HEK293T (cell line): ENCODE data around the gene VOPP1.

Source experiments
- BHLHE40 ChIP-seq: fragments of 450-650 bp; IDR thresholded peaks from 2 replicates; pipeline ENCODE4 v1.6.1; 2016; ENCODE audit warnings: mild to moderate bottlenecking, moderate library complexity, borderline replicate concordance
- ELF4 ChIP-seq: fragments of 450-650 bp; IDR thresholded peaks from 2 replicates; pipeline ENCODE4 v1.6.1; 2017; ENCODE audit warnings: antibody characterized with exemption
- FOXK2 ChIP-seq: fragments of 450-650 bp; IDR thresholded peaks from 2 replicates; pipeline ENCODE4 v1.6.1; 2016; ENCODE audit warnings: mild to moderate bottlenecking
- FOXM1 ChIP-seq: fragments of 450-650 bp; IDR thresholded peaks from 2 replicates; pipeline ENCODE4 v1.6.1; 2017; ENCODE audit warnings: mild to moderate bottlenecking, borderline replicate concordance
- LEF1 ChIP-seq: fragments of 450-650 bp; IDR thresholded peaks from 2 replicates; pipeline ENCODE4 v1.6.1; 2017; ENCODE audit warnings: mild to moderate bottlenecking, borderline replicate concordance
- SP1 ChIP-seq: fragments of 450-650 bp; IDR thresholded peaks from 2 replicates; pipeline ENCODE4 v1.6.1; 2017
- SUZ12 ChIP-seq: fragments of 450-650 bp; IDR thresholded peaks from 2 replicates; pipeline ENCODE4 v1.6.1; 2016; ENCODE audit warnings: mild to moderate bottlenecking
- TARDBP ChIP-seq: fragments of 450-650 bp; IDR thresholded peaks from 2 replicates; pipeline ENCODE4 v1.6.1; 2016
- ZNF384 ChIP-seq: fragments of 450-650 bp; IDR thresholded peaks from 2 replicates; pipeline ENCODE4 v1.6.1; 2016
- TF ChIP-seq, protein P1 (sequence below): fragments of 450-650 bp; IDR thresholded peaks from 2 replicates; pipeline ENCODE4 v1.6.1; 2016

DNA sequence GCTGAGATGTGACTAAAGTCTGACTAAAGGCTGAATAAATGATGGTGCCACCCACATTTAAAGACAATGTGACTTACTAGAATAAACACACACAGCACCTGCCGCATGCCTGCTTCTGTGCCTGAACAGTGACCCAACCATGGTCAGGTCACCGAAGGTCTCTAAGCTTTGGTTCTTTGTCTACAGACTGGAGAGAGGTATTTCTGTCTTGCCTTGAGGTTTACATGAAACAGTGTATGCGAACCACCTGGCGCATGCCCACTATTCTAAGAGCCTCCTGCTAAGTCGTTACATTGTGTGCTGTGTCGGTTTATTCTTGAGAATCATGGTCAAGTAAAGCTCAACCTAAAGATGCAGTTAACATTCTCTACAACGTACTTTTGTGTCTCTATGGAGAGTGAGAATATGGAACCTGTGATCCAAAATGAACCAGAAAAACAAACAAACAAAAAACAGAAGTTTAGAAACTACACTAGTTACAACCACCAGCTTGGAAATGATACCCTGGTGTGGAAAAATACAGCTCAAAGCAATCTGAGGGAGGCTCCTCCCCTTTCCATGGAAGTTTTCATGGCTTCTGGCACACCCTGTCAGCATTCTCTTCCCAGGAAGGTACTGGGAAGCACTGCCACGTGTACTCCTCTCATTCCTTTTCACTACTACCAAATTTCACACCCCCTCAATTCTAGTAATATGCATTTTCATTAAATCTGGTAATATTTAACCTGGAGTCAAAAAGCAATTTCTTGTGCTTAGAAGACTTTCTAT, 40.0 kb downstream of the VOPP1 start:
- no peak for TF ChIP-seq FOXK2
- no peak for TF ChIP-seq BHLHE40
- TF ChIP-seq TARDBP: no peak
- TF ChIP-seq FOXM1: no peak
- TF ChIP-seq SUZ12: no peak
- TF ChIP-seq, protein P1, sequence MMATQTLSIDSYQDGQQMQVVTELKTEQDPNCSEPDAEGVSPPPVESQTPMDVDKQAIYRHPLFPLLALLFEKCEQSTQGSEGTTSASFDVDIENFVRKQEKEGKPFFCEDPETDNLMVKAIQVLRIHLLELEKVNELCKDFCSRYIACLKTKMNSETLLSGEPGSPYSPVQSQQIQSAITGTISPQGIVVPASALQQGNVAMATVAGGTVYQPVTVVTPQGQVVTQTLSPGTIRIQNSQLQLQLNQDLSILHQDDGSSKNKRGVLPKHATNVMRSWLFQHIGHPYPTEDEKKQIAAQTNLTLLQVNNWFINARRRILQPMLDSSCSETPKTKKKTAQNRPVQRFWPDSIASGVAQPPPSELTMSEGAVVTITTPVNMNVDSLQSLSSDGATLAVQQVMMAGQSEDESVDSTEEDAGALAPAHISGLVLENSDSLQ: no peak
- no peak for TF ChIP-seq SP1
- no peak for TF ChIP-seq ZNF384
- TF ChIP-seq ELF4: no peak
- TF ChIP-seq LEF1: no peak
